HG03039 (cell line): ENCODE results near the gene CAMK4.
A peak's percentile ranks its signal among the peaks of the same experiment; 100 is the strongest.

Experiments
- ATAC-seq: cut with Tn5 transposase; IDR thresholded peaks from one replicate; pipeline ENCODE4 v1.9.1; 2021; ENCODE audit warnings: mild to moderate bottlenecking, moderate library complexity; ENCODE audit not compliant: unreplicated experiment

Gene CAMK4

DNA sequence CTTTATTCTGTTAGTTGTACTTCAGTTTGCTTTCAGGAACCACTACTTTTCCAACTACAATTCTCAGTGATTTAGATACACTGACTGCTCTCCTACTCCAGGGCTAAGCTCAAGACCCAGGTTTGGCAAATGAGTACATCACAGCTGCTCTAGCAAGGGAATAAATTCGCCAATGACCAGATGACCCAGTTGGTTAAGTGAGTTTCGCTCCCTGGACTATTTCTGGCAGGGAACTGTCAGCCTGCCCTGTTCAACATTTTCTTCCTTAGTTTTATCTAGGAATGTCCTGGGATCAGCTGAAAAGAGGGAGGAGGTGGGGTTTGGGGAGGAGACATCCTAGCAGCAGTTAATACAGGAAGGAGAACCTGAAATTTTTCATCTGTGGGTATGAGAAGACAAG lies 294.6 kb downstream of the CAMK4 start:
- no peak for ATAC-seq

DNA sequence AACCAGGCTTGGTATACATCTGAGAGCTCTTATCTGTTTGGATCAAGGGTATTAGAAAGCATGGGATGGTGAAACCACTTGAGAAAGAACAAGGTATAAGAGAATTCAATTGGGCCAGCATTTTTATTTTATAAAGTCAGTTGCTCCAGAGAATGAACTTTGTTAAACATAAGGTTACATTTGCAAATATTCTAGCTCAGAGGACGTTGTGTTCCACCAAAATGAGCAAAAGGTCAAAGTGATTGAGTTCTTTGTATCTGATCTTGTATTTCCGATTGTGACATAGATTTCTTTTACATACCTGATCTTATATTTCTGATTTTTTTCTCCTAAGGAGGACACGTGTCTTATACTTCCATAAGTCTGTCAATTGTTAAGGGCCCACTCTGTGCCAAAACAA lies 296.7 kb downstream of the CAMK4 start:
- no peak for ATAC-seq

DNA sequence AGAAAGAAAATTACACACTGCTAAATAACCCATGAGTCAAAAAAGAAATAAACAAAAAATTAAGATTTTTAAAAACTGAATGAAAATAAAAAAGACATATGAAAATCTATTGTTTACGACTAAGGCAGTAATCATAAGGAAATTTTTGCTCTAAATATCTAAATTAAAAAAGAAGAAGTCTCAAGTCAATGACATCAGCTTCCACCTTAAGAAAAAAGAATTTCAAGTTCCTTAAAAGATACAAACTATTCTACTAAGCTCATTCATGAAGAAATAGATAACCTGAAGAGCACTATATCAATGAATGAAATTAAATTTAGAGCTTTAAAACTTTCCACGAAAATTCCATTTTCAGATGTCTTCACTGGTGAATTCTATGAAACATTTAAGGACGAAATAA lies 303.9 kb downstream of the CAMK4 start:
- no peak for ATAC-seq

DNA sequence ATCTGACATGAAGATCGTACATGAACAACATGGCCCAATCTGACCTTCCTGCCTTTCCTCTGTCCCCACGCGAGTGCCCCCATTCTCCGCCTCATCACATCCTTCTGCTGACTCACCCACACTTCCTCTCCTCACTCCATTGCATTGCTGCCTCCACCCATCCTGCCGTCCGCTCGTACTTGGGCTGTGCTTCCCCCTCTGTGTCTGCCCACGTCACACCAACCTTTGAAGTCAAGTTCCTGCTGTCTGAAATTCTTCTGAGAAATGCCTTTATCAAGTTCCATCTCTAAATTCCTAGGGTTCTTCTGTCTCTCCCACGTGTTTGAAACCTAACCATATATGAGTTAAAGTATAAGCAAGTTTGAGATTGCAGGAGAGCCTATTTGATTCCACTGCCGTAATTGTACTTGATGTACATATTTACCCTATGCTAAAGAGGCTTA lies 306.1 kb downstream of the CAMK4 start:
- peak; percentile 94 for ATAC-seq

DNA sequence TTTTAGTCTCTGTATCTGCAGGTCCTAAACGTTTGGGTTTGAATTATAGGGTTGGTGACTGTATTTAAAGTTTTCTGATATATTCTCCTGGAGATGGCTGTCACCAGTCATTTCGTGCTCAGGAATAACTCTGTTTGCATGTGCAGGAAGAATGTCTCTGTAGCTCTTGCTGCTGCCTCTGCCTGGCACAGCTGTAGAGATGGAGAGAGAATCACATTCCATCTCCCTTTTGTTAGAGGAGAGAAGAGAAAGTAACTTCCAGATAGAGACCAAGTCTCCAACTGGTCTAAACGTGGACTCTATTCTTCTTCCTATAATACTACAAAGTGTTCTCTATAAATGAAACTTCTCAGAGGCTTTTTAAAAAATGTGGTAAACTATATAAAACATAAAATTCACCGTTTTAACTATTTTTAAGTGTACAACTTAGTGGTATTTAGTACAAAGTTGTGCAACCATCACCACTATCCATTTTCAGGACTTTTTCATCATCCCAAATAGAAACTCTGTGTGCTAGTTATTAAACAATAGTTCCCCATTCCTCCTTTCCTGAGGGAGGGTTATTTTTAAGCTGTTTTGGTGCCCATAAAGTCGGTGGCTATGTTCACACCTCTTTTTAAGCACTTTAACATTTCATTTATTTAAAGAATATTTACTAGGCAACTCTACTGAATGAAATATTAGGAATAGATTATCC lies 308.9 kb downstream of the CAMK4 start:
- ATAC-seq: no peak

DNA sequence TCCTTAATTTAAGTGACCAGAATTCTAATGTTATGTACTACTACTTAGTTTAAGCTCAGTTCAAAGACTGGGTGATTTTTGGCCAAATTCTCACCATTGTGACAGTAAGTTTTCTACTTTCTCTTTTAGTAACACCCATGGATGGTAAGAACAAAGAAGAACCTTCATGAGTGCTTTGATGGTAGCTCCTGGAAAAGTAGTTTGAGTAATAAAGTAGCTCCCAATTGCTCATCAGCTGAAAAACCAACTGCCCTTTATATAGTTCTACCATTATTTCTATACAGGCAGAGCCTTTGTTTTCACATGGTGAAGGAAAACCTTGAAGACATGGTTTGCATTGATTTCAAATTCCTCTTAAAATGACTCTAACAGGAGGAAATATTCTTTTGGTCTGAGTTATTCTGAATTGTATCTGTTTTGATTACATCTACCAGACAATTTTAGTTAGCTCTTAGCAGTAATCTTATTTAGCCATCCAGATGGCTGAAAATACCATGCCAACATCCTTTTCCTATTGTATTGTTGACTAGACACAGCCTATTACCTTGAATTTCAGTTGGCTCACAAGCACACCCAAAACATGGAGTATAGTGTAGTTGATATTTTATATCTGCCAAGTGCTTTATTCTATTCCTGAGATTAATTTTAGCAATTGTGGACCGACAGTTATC lies 311.8 kb downstream of the CAMK4 start:
- ATAC-seq: no peak

DNA sequence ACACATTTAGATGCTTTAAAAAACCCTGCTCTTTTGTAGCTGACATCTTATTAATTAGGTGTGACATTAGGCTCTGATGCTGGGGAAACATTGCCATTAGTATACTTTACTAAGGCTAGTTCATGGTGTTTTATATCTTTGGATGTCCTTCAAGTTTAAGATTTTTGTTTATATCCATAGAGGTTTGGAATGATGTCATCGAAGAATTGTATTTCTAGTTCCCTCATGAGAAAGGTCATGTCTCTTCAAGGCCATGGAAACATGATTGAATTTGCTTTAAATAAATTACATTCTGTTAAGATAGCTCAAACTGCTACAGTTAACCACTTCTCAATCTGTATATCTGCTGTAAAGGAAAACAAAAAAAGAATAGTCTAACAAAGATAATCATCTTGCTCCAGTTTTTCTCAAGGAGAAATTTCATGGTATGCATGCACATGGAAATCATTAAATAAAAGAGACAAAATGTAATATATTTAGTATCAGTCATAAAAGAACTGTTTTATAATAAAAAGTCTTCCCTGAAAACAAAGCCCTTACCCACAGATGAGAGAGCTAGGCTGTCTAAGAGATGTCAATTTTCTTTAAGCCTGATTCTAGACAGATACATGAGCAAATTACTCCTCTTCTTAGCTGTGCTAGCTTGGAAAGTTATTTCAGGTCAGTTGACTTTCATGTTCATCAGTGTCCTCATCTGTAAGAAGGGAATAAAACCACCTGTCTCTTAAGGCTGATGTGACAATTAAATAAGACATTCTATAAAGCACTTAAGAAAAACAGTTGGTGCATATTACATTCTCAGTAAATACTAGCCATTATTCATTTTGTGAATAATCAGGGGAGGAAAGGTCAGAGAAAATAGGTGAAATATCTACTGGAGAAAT lies 313.2 kb downstream of the CAMK4 start:
- no peak for ATAC-seq
